Measurements from ENCODE around the gene ARCN1.

ARCN1 gene

GRCh38 chr11:118641397-118642019 lies 69.3 kb downstream of the ARCN1 start:
- peaks cover 92% of the 10 kb centered on the region for H3K36me3 ChIP-seq (ENCODE audit: control insufficient read depth, insufficient read depth, low read length)
- no peaks in the 10 kb centered on the region for H3K27me3 ChIP-seq (ENCODE audit: control insufficient read depth, insufficient read depth, low read length)
- H3K4me3 ChIP-seq (ENCODE audit: low read depth, low read length): no peak overlapping the region
- H3K9ac ChIP-seq (ENCODE audit: low read depth, low read length): no peak overlapping the region
- H3K9me3 ChIP-seq (ENCODE audit: control insufficient read depth, insufficient read depth, low read length): no peaks in the 10 kb centered on the region
- no peak overlapping the region for H3K27ac ChIP-seq (ENCODE audit: low read depth, low read length)
- H3K4me1 ChIP-seq (ENCODE audit: control insufficient read depth, insufficient read depth, low read length): peaks cover 5% of the 10 kb centered on the region; the same call in 1 of the 2 replicates

- Histone ChIP-seq H3K9me3 (ENCODE audit: control insufficient read depth, insufficient read depth, low read length) (no peaks in the 10 kb centered on the region), H3K4me1 (ENCODE audit: control insufficient read depth, insufficient read depth, low read length) (no peaks in the 10 kb centered on the region), H3K9ac (ENCODE audit: low read depth, low read length) (no peak overlapping the region), H3K36me3 (ENCODE audit: control insufficient read depth, insufficient read depth, low read length) (peaks cover 92% of the 10 kb centered on the region), H3K27me3 (ENCODE audit: control insufficient read depth, insufficient read depth, low read length) (no peaks in the 10 kb centered on the region), H3K4me3 (ENCODE audit: low read depth, low read length) (no peak overlapping the region), H3K27ac (ENCODE audit: low read depth, low read length) (no peak overlapping the region)
These were observed 71.2 kb downstream of the ARCN1 start for GRCh38 chr11:118643142-118643994.

GRCh38 chr11:118643995-118644345 lies 71.8 kb downstream of the ARCN1 start:
- Histone ChIP-seq H3K36me3 (ENCODE audit: control insufficient read depth, insufficient read depth, low read length) (peaks cover 92% of the 10 kb centered on the region), H3K4me1 (ENCODE audit: control insufficient read depth, insufficient read depth, low read length) (no peaks in the 10 kb centered on the region), H3K27me3 (ENCODE audit: control insufficient read depth, insufficient read depth, low read length) (no peaks in the 10 kb centered on the region), H3K9ac (ENCODE audit: low read depth, low read length) (no peak overlapping the region), H3K4me3 (ENCODE audit: low read depth, low read length) (no peak overlapping the region), H3K9me3 (ENCODE audit: control insufficient read depth, insufficient read depth, low read length) (no peaks in the 10 kb centered on the region), H3K27ac (ENCODE audit: low read depth, low read length) (no peak overlapping the region)

- Histone ChIP-seq H3K9me3 (ENCODE audit: control insufficient read depth, insufficient read depth, low read length) (no peaks in the 10 kb centered on the region), H3K36me3 (ENCODE audit: control insufficient read depth, insufficient read depth, low read length) (peaks cover 91% of the 10 kb centered on the region), H3K4me3 (ENCODE audit: low read depth, low read length) (no peak overlapping the region), H3K27ac (ENCODE audit: low read depth, low read length) (no peak overlapping the region), H3K9ac (ENCODE audit: low read depth, low read length) (no peak overlapping the region), H3K27me3 (ENCODE audit: control insufficient read depth, insufficient read depth, low read length) (no peaks in the 10 kb centered on the region), H3K4me1 (ENCODE audit: control insufficient read depth, insufficient read depth, low read length) (no peaks in the 10 kb centered on the region)
These were observed 72.3 kb downstream of the ARCN1 start for GRCh38 chr11:118644496-118644895.

GRCh38 chr11:118645066-118645715 lies 73.0 kb downstream of the ARCN1 start:
- Histone ChIP-seq H3K27ac (ENCODE audit: low read depth, low read length) (no peak overlapping the region), H3K36me3 (ENCODE audit: control insufficient read depth, insufficient read depth, low read length) (peaks cover 92% of the 10 kb centered on the region), H3K27me3 (ENCODE audit: control insufficient read depth, insufficient read depth, low read length) (no peaks in the 10 kb centered on the region)

GRCh38 chr11:118646393-118646792 lies 74.2 kb downstream of the ARCN1 start:
- Histone ChIP-seq H3K9me3 (ENCODE audit: control insufficient read depth, insufficient read depth, low read length) (no peaks in the 10 kb centered on the region), H3K9ac (ENCODE audit: low read depth, low read length) (no peak overlapping the region), H3K4me1 (ENCODE audit: control insufficient read depth, insufficient read depth, low read length) (no peaks in the 10 kb centered on the region), H3K27me3 (ENCODE audit: control insufficient read depth, insufficient read depth, low read length) (no peaks in the 10 kb centered on the region), H3K27ac (ENCODE audit: low read depth, low read length) (no peak overlapping the region), H3K4me3 (ENCODE audit: low read depth, low read length) (no peak overlapping the region), H3K36me3 (ENCODE audit: control insufficient read depth, insufficient read depth, low read length) (peaks cover 92% of the 10 kb centered on the region)

More at GRCh38 chr11:118645066-118645715, 73.0 kb downstream of the ARCN1 start:
- no peak overlapping the region for H3K9ac ChIP-seq (ENCODE audit: low read depth, low read length)
- H3K4me3 ChIP-seq (ENCODE audit: low read depth, low read length): no peak overlapping the region
- H3K4me1 ChIP-seq (ENCODE audit: control insufficient read depth, insufficient read depth, low read length): no peaks in the 10 kb centered on the region
- no peaks in the 10 kb centered on the region for H3K9me3 ChIP-seq (ENCODE audit: control insufficient read depth, insufficient read depth, low read length)

- peaks cover 94% of the 10 kb centered on the region for H3K36me3 ChIP-seq (ENCODE audit: control insufficient read depth, insufficient read depth, low read length)
- H3K9ac ChIP-seq (ENCODE audit: low read depth, low read length): no peak overlapping the region
- H3K27ac ChIP-seq (ENCODE audit: low read depth, low read length): no peak overlapping the region
- no peaks in the 10 kb centered on the region for H3K4me1 ChIP-seq (ENCODE audit: control insufficient read depth, insufficient read depth, low read length)
- no peaks in the 10 kb centered on the region for H3K27me3 ChIP-seq (ENCODE audit: control insufficient read depth, insufficient read depth, low read length)
- no peak overlapping the region for H3K4me3 ChIP-seq (ENCODE audit: low read depth, low read length)
- H3K9me3 ChIP-seq (ENCODE audit: control insufficient read depth, insufficient read depth, low read length): no peaks in the 10 kb centered on the region
These were observed 76.1 kb downstream of the ARCN1 start for GRCh38 chr11:118648291-118648690.

- no peaks in the 10 kb centered on the region for H3K27me3 ChIP-seq (ENCODE audit: control insufficient read depth, insufficient read depth, low read length)
- H3K9me3 ChIP-seq (ENCODE audit: control insufficient read depth, insufficient read depth, low read length): no peaks in the 10 kb centered on the region
- no peak overlapping the region for H3K4me3 ChIP-seq (ENCODE audit: low read depth, low read length)
- no peak overlapping the region for H3K9ac ChIP-seq (ENCODE audit: low read depth, low read length)
- H3K4me1 ChIP-seq (ENCODE audit: control insufficient read depth, insufficient read depth, low read length): no peaks in the 10 kb centered on the region
- peaks cover 90% of the 10 kb centered on the region for H3K36me3 ChIP-seq (ENCODE audit: control insufficient read depth, insufficient read depth, low read length)
- no peak overlapping the region for H3K27ac ChIP-seq (ENCODE audit: low read depth, low read length)
These were observed 77.7 kb downstream of the ARCN1 start for GRCh38 chr11:118649941-118650340.

GRCh38 chr11:118650366-118650765 lies 78.2 kb downstream of the ARCN1 start:
- Histone ChIP-seq H3K4me1 (ENCODE audit: control insufficient read depth, insufficient read depth, low read length) (no peaks in the 10 kb centered on the region), H3K4me3 (ENCODE audit: low read depth, low read length) (no peak overlapping the region), H3K36me3 (ENCODE audit: control insufficient read depth, insufficient read depth, low read length) (peaks cover 90% of the 10 kb centered on the region), H3K9ac (ENCODE audit: low read depth, low read length) (no peak overlapping the region), H3K27me3 (ENCODE audit: control insufficient read depth, insufficient read depth, low read length) (no peaks in the 10 kb centered on the region), H3K9me3 (ENCODE audit: control insufficient read depth, insufficient read depth, low read length) (no peaks in the 10 kb centered on the region), H3K27ac (ENCODE audit: low read depth, low read length) (no peak overlapping the region)

- Histone ChIP-seq H3K4me3 (ENCODE audit: low read depth, low read length) (no peak overlapping the region), H3K9ac (ENCODE audit: low read depth, low read length) (no peak overlapping the region), H3K9me3 (ENCODE audit: control insufficient read depth, insufficient read depth, low read length) (no peaks in the 10 kb centered on the region), H3K36me3 (ENCODE audit: control insufficient read depth, insufficient read depth, low read length) (peaks cover 92% of the 10 kb centered on the region), H3K27me3 (ENCODE audit: control insufficient read depth, insufficient read depth, low read length) (no peaks in the 10 kb centered on the region), H3K27ac (ENCODE audit: low read depth, low read length) (no peak overlapping the region), H3K4me1 (ENCODE audit: control insufficient read depth, insufficient read depth, low read length) (no peaks in the 10 kb centered on the region)
These were observed 79.6 kb downstream of the ARCN1 start for GRCh38 chr11:118651820-118652219.
